SU-DHL-6 (cell line): ENCODE results near the gene ADGRF3.

Source experiments
- H2AFZ ChIP-seq: fragments of 200-600 bp; sonication (generic); 2 replicates; pipeline ENCODE4 v1.6.1; 2014; ENCODE audit warnings: low read depth, mild to moderate bottlenecking, moderate library complexity, mixed read lengths, antibody characterized with exemption, low read length; ENCODE audit not compliant: severe bottlenecking
- H3F3A ChIP-seq: fragments of 200-600 bp; shearing (Covaris generic); 2 replicates; pipeline ENCODE4 v1.6.0; 2016; ENCODE audit warnings: antibody characterized with exemption, mild to moderate bottlenecking; ENCODE audit not compliant: insufficient read depth
- H3K27ac ChIP-seq: fragments of 200-600 bp; sonication (generic); 2 replicates; pipeline ENCODE4 v1.5.1; 2016; ENCODE audit warnings: low read depth, mild to moderate bottlenecking, low read length, moderate library complexity, mixed read lengths
- H3K27me3 ChIP-seq: fragments of 200-600 bp; sonication (generic), shearing (Covaris generic); 2 replicates; pipeline ENCODE4 v1.6.0; 2014; ENCODE audit warnings: mild to moderate bottlenecking, low read length
- H3K36me3 ChIP-seq: fragments of 200-600 bp; sonication (generic); 2 replicates; pipeline ENCODE4 v1.6.1; 2014; ENCODE audit warnings: mild to moderate bottlenecking, low read length, mixed read lengths
- H3K4me2 ChIP-seq: fragments of 300-600, 200-600 bp; shearing (Covaris generic), sonication (generic); 2 replicates; pipeline ENCODE4 v1.6.0; 2014; ENCODE audit warnings: low read length, low read depth, mild to moderate bottlenecking; ENCODE audit not compliant: poor library complexity, severe bottlenecking
- H3K4me3 ChIP-seq: fragments of 200-600 bp; sonication (generic); 2 replicates; pipeline ENCODE4 v1.5.1; 2014; ENCODE audit warnings: antibody characterized with exemption, low read length, mild to moderate bottlenecking, mixed read lengths; ENCODE audit not compliant: insufficient read depth, poor library complexity, severe bottlenecking
- H3K79me2 ChIP-seq: fragments of 200-600 bp; sonication (generic); 2 replicates; pipeline ENCODE4 v1.6.1; 2014; ENCODE audit warnings: mild to moderate bottlenecking, low read length, moderate library complexity; ENCODE audit not compliant: insufficient read depth
- H3K9ac ChIP-seq: fragments of 200-600 bp; sonication (generic); 2 replicates; pipeline ENCODE4 v1.7.0; 2014; ENCODE audit warnings: mild to moderate bottlenecking, low read length
- H3K9me2 ChIP-seq: fragments of 200-600 bp; sonication (generic); replicated peaks from 2 replicates; pipeline ENCODE4 v1.6.1; 2014; ENCODE audit warnings: low read length; ENCODE audit not compliant: insufficient read depth
- H3K9me3 ChIP-seq: fragments of 200-600 bp; sonication (generic); 2 replicates; pipeline ENCODE4 v1.6.1; 2014; ENCODE audit warnings: low read length, mixed read lengths; ENCODE audit not compliant: insufficient read depth
- H4K20me1 ChIP-seq: fragments of 200-600 bp; sonication (generic); 2 replicates; pipeline ENCODE4 v1.6.1; 2014; ENCODE audit warnings: low read depth, mild to moderate bottlenecking, antibody characterized with exemption, low read length, moderate library complexity, mixed read lengths
- EZH2phosphoT487 ChIP-seq: fragments of 200-600 bp; sonication (generic), shearing (Covaris generic); conservative IDR thresholded peaks from 2 replicates; pipeline ENCODE4 v1.6.1; 2018; ENCODE audit warnings: mild to moderate bottlenecking, antibody characterized with exemption, low read length, moderate library complexity, mixed read lengths
- TF ChIP-seq, protein P1 (sequence below): fragments of 200-600 bp; sonication (generic); IDR thresholded peaks from one replicate; pipeline ENCODE4 v1.5.1; 2017; ENCODE audit warnings: antibody characterized with exemption, mild to moderate bottlenecking, low read length, moderate library complexity; ENCODE audit not compliant: insufficient read depth, poor library complexity, severe bottlenecking

Gene ADGRF3

DNA sequence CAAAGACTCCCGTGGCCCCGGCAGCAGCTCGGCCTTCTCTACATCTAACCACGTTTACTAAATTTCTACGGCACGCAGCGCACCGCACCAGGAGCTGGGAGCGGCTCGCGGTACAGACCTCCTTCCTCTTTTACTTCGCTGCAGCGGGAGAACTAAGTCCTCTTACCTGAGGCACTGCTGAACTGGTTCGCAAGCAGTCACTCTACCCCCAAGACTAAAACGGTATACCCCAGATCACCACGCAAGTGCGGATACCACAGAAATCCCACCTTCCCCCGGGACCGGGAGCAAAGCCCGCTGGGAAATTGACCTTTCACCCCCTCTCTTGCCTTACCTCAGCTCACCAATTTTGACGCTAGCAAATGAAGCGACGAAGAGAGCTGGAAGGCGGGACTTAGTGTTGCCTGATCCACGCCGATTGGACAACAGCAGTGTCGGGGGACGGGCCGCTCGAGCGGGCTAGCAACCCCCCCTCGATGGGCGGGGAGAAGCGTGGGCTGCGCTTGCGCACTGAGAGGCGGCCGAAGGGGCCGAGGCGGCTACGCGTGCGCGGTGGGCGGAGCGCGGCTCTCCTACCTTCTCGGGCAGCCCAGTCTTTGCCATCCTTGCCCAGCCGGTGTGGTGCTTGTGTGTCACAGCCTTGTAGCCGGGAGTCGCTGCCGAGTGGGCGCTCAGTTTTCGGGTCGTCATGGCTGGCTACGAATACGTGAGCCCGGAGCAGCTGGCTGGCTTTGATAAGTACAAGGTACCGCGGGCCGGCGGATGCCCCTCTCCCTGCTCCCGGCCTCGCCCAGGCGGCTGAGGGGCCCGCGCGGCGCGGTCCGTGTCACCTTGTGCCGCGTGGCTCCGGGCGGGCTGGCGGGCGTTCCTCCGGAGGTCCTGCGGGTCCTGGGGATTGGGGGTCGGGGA is 790 bp downstream of the ADGRF3 start, which contains the start of gene SELENOI:
Gene SELENOI (plus strand): TSS at position 599 of the 909 bp plus-strand sequence. CDS start 90 bp downstream, at position 689.
- no peaks in the 10 kb centered on the region for H3K9me2 ChIP-seq
- H3F3A ChIP-seq: peaks cover 4% of the 10 kb centered on the region; the same call in 1 of the 2 replicates
- H3K9ac ChIP-seq: peak within 1 kb of the TSS; percentile 91
- TF ChIP-seq, protein P1, sequence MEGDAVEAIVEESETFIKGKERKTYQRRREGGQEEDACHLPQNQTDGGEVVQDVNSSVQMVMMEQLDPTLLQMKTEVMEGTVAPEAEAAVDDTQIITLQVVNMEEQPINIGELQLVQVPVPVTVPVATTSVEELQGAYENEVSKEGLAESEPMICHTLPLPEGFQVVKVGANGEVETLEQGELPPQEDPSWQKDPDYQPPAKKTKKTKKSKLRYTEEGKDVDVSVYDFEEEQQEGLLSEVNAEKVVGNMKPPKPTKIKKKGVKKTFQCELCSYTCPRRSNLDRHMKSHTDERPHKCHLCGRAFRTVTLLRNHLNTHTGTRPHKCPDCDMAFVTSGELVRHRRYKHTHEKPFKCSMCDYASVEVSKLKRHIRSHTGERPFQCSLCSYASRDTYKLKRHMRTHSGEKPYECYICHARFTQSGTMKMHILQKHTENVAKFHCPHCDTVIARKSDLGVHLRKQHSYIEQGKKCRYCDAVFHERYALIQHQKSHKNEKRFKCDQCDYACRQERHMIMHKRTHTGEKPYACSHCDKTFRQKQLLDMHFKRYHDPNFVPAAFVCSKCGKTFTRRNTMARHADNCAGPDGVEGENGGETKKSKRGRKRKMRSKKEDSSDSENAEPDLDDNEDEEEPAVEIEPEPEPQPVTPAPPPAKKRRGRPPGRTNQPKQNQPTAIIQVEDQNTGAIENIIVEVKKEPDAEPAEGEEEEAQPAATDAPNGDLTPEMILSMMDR: no peak
- no peak for TF ChIP-seq EZH2phosphoT487
- peak within 1 kb of the TSS; percentile 64 for H2AFZ ChIP-seq
- peak within 1 kb of the TSS; percentile 77 for H3K27ac ChIP-seq
- H3K27me3 ChIP-seq: no peaks in the 10 kb centered on the region
- no peaks in the 10 kb centered on the region for H4K20me1 ChIP-seq
- peak within 1 kb of the TSS; percentile 92 for H3K4me3 ChIP-seq
- no peaks in the 10 kb centered on the region for H3K9me3 ChIP-seq
- peak within 1 kb of the TSS; percentile 93 for H3K4me2 ChIP-seq
- no peaks in the 10 kb centered on the region; the same call in 1 of the 2 replicates for H3K36me3 ChIP-seq
- peaks cover 60% of the 10 kb centered on the region for H3K79me2 ChIP-seq

DNA sequence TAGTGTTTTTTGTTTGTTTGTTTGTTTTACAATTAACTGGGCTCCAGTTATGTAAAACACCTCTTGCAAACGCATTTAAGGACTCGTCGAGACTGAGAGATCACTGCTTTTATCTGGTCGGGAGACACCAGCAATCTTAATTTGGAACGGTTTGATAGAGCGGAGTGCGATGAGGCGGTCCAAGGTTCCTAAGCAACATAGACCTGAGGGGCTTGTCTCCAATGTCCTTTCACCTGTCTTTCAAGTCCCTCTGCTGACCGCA is 1.4 kb downstream of the ADGRF3 start:
- Histone ChIP-seq H3K27ac (peak overlapping the region; percentile 77), H3K79me2 (peaks cover 54% of the 10 kb centered on the region), H3K9ac (peak overlapping the region; percentile 72), H2AFZ (peak overlapping the region; percentile 17), H3K4me2 (peak overlapping the region; percentile 91), H3K36me3 (no peaks in the 10 kb centered on the region; the same call in 1 of the 2 replicates), H3K27me3 (no peaks in the 10 kb centered on the region), H3K9me2 (no peaks in the 10 kb centered on the region), H3F3A (peaks cover 4% of the 10 kb centered on the region; the same call in 1 of the 2 replicates), H4K20me1 (no peaks in the 10 kb centered on the region), H3K4me3 (peak overlapping the region; percentile 75), H3K9me3 (no peaks in the 10 kb centered on the region)
- TF ChIP-seq EZH2phosphoT487: no peak
- TF ChIP-seq, protein P1: no peak

DNA sequence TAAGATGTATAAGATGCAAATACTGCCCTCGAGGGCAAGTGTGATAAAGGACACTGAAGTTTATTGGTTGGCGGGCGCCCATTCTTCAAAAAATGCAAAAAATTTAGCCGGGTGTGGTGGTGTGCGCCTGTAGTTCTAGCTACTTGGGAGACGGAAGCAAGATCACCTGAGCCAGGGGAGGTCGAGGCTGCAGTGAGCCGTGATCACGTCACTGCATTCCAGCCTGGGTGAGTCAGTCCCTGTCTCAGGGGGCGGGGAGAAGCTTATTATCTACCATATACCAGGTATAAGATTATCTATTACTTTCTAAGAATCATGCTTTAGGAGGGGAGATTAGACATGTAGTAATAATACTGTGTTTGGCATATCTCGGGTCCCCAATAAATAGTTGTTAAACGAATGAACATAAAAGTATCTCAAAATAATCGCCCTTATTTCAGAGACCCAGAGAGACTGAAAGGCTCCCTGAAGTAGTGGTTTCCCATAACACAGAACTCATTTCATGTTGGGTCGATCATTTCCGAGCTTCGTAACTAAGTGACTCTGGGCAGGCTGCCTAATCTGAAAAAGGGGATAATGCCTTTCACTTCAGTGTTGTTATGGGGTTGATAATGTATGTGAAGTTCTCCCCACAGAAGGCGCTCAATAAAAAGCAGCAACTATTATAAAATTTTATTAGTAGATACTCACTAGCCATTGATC is 1.9 kb downstream of the ADGRF3 start:
- Histone ChIP-seq H3K36me3 (no peaks in the 10 kb centered on the region; the same call in 1 of the 2 replicates), H3K79me2 (peaks cover 50% of the 10 kb centered on the region), H4K20me1 (no peaks in the 10 kb centered on the region), H3K27ac (peak overlapping the region; percentile 77), H3K9me3 (no peaks in the 10 kb centered on the region), H3K4me3 (peak overlapping the region; percentile 75), H3F3A (peaks cover 4% of the 10 kb centered on the region; the same call in 1 of the 2 replicates), H3K9me2 (no peaks in the 10 kb centered on the region), H2AFZ (peak overlapping the region; percentile 17), H3K27me3 (no peaks in the 10 kb centered on the region), H3K4me2 (peak overlapping the region; percentile 91), H3K9ac (peak overlapping the region; percentile 72)
- TF ChIP-seq EZH2phosphoT487: no peak
- TF ChIP-seq, protein P1: no peak
